NCI-H2171 (cell line): ENCODE data around the gene ADARB1.

ENCODE experiments used
- DNase-seq: peaks from one replicate; lab custom pipeline; 2025; lab: John Stamatoyannopoulos, UW

The ADARB1 gene

GRCh38 chr21:45267390-45267760 lies 193.0 kb downstream of the ADARB1 start:
- DNase-seq: no peak

DNA sequence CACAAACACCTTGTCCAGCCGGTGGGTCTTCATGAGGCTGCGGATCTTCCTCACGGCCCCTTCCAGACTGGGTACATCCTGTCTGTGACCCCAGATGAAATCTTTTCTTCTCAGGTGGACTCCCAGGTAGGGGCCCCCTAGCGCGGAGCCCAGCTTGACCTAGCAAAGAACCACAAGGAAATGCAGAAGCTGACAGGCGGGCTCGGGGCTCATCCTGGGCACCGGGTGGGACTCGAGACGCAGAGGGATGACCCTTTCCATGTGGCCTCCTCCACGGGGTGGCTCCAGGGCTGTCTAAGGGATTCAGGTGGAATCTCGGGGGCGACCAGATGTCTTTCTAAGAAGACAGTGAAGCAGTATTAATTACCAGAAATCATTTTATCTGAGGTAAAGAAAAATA lies 195.5 kb downstream of the ADARB1 start:
- no peak for DNase-seq

DNA sequence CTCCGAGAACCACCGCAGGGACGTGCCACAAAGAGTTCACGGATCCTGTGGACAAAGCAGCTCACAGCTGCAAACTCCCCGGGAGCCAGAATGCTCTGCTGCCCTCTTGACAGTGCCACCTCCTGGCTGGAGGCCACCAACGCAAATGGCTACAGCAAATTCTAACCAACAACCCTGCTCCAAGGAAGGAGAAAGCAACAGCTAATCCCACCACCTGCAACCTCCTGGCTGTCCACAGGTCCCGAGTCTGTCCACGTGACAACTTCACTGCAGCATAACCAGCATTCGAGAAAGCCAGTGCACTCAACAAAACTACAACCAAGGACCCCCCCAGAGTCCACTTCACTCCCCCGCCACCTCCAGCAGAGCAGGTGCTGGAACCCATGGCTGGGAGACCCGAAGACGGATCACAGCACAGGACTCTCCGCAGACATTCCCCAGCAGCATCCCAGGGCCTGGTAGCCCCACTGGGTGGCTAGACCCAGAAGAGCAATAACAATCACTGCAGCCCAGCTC lies 196.0 kb downstream of the ADARB1 start:
- no peak for DNase-seq
